Measurements from ENCODE around the gene SPARC.

DNA sequence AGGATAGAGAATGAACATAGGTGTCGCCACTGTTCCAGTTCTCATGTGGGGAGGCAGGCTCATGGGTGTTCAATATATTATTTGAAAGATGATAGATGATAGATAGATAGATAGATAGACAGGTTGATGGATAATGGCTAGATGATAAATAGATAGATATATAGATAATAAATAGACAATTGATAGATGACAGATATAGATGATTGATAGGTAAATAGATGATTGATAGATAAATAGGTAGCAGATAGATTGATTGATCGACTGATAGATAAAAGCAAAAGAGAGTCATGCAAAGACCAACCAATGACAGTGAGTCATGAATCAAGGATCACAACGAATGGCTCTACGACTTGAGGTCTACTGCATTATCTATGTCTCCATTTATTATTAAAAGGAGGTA is 30.4 kb downstream of the SPARC start:
- TF ChIP-seq TAF1 (IDR thresholded peaks at IDR 0.05; ENCODE audit: low read depth), result no peak
- TF ChIP-seq, protein P1, sequence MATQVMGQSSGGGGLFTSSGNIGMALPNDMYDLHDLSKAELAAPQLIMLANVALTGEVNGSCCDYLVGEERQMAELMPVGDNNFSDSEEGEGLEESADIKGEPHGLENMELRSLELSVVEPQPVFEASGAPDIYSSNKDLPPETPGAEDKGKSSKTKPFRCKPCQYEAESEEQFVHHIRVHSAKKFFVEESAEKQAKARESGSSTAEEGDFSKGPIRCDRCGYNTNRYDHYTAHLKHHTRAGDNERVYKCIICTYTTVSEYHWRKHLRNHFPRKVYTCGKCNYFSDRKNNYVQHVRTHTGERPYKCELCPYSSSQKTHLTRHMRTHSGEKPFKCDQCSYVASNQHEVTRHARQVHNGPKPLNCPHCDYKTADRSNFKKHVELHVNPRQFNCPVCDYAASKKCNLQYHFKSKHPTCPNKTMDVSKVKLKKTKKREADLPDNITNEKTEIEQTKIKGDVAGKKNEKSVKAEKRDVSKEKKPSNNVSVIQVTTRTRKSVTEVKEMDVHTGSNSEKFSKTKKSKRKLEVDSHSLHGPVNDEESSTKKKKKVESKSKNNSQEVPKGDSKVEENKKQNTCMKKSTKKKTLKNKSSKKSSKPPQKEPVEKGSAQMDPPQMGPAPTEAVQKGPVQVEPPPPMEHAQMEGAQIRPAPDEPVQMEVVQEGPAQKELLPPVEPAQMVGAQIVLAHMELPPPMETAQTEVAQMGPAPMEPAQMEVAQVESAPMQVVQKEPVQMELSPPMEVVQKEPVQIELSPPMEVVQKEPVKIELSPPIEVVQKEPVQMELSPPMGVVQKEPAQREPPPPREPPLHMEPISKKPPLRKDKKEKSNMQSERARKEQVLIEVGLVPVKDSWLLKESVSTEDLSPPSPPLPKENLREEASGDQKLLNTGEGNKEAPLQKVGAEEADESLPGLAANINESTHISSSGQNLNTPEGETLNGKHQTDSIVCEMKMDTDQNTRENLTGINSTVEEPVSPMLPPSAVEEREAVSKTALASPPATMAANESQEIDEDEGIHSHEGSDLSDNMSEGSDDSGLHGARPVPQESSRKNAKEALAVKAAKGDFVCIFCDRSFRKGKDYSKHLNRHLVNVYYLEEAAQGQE (IDR thresholded peaks at IDR 0.05; ENCODE audit: low read depth), result no peak

All from Ishikawa (cell line).